ENCODE results near the gene CUX1. TPM values are rescaled to one million over a fixed set of nuclear protein-coding genes. Genes with fewer than 3 reads are reported as not detected.

Gene CUX1
- total and polyA plus RNA-seq, 10 of the 15 experiments (the other 5 are each of a cell fraction or from before 2014, with no cell fraction given) = 6.1 to 48.6 (median 25.9) TPM

GRCh38 chr7:102304668-102305067 lies 487.2 kb downstream of the CUX1 start (continued):
- TF ChIP-seq HDAC2 (IDR thresholded peaks at IDR 0.05) = no peak
- no peak for TF ChIP-seq SIX5 (IDR thresholded peaks at IDR 0.05; ENCODE audit: low read depth, low read length, severe bottlenecking)
- TF ChIP-seq EED (IDR thresholded peaks at IDR 0.05; ENCODE audit: low read depth) = no peak
- no peak for TF ChIP-seq FOS (IDR thresholded peaks at IDR 0.05; ENCODE audit: borderline replicate concordance, extremely low read depth, insufficient read length)
- no peak for TF ChIP-seq RAD51 (IDR thresholded peaks at IDR 0.05)
- TF ChIP-seq RB1 (IDR thresholded peaks at IDR 0.05; ENCODE audit: borderline replicate concordance) = no peak
- TF ChIP-seq HSF1 (IDR thresholded peaks at IDR 0.05; ENCODE audit: low read depth, low read length) = no peak
- no peak for TF ChIP-seq IKZF1 (conservative IDR thresholded peaks at IDR 0.05)
- TF ChIP-seq CEBPZ (IDR thresholded peaks at IDR 0.05; ENCODE audit: low read depth, low read length) = no peak
